HEK293 (cell line): ENCODE data around the gene STRADA.

Experiments used
- CTCF ChIA-PET: fragments of 350-600 bp; formaldehyde crosslinking; extraction: SDS; loops from one replicate; lab custom pipeline; 2021; ENCODE audit warnings: antibody characterized with exemption; lab: Yijun Ruan, JAX
- POLR2A ChIA-PET: fragments of 300-600 bp; formaldehyde crosslinking; extraction: SDS; loops from one replicate; lab custom pipeline; 2020; ENCODE audit warnings: antibody characterized with exemption, inconsistent platforms; lab: Yijun Ruan, JAX
- H3K27ac ChIP-seq: fragments of 200-500 bp; sonication (Bioruptor generic); 2 replicates; pipeline ENCODE4 v1.5.1; 2014; ENCODE audit warnings: low read depth, low read length, control low read depth, inconsistent platforms; ENCODE audit errors: extremely low read depth
- H3K36me3 ChIP-seq, 2 experiments: fragments of 200-500 bp in 1 of 2; sonication (Bioruptor generic) in 1 of 2; 1 replicate in 1 of 2; 2 replicates in 1 of 2; pipeline ENCODE4 v1.5.1; 2014 to 2017; ENCODE audit warnings: inconsistent platforms in 2 of 2, low read length in 2 of 2; ENCODE audit not compliant: control insufficient read depth in 2 of 2, insufficient read depth in 1 of 2
- H3K4me1 ChIP-seq: fragments of 200-500 bp; sonication (Bioruptor generic); 2 replicates; pipeline ENCODE4 v1.5.1; 2014; ENCODE audit warnings: mild to moderate bottlenecking, low read length, inconsistent platforms; ENCODE audit not compliant: control insufficient read depth, insufficient read depth
- H3K4me3 ChIP-seq: 2 replicates; pipeline ENCODE4 v1.5.1; 2011; ENCODE audit warnings: low read depth, mild to moderate bottlenecking, control low read depth, low read length, moderate library complexity
- H3K9me3 ChIP-seq: fragments of 200-500 bp; sonication (Bioruptor generic); 2 replicates; pipeline ENCODE4 v1.5.1; 2014; ENCODE audit warnings: low read depth, low read length, inconsistent platforms; ENCODE audit not compliant: control insufficient read depth, insufficient read depth
- HOXC10 ChIP-seq: sonication (generic); formaldehyde crosslinking; IDR thresholded peaks from 2 replicates; pipeline ENCODE4 v1.8.1; 2023; ENCODE audit warnings: mild to moderate bottlenecking, missing genetic modification reagents
- SALL2 ChIP-seq: fragments of 450-650 bp; formaldehyde crosslinking; IDR thresholded peaks from 2 replicates; pipeline ENCODE4 v1.5.0; 2017; ENCODE audit warnings: missing biosample characterization, mild to moderate bottlenecking, missing genetic modification characterization, borderline replicate concordance
- SETDB1 ChIP-seq: IDR thresholded peaks from one replicate; pipeline ENCODE4 v1.6.1; 2017; ENCODE audit warnings: mild to moderate bottlenecking, low read length, moderate library complexity, mixed read lengths; ENCODE audit not compliant: insufficient read length
- YY1 ChIP-seq: fragments of 450-650 bp; formaldehyde crosslinking; IDR thresholded peaks from 2 replicates; pipeline ENCODE4 v1.5.1; 2018; ENCODE audit warnings: missing biosample characterization, missing genetic modification characterization
- ZBTB17 ChIP-seq: fragments of 450-650 bp; formaldehyde crosslinking; IDR thresholded peaks from 2 replicates; pipeline ENCODE4 v1.5.1; 2016; ENCODE audit warnings: missing biosample characterization, missing genetic modification characterization
- ZBTB20 ChIP-seq: fragments of 450-650 bp; formaldehyde crosslinking; IDR thresholded peaks from 2 replicates; pipeline ENCODE4 v1.5.1; 2016; ENCODE audit warnings: missing biosample characterization, missing genetic modification characterization
- ZBTB48 ChIP-seq: fragments of 450-650 bp; formaldehyde crosslinking; IDR thresholded peaks from 2 replicates; pipeline ENCODE4 v1.5.1; 2016; ENCODE audit warnings: missing biosample characterization, missing genetic modification characterization
- ZEB2 ChIP-seq: fragments of 450-650 bp; formaldehyde crosslinking; IDR thresholded peaks from 2 replicates; pipeline ENCODE4 v1.5.1; 2016; ENCODE audit warnings: missing biosample characterization, missing genetic modification characterization
- ZNF133 ChIP-seq: fragments of 450-650 bp; formaldehyde crosslinking; IDR thresholded peaks from 2 replicates; pipeline ENCODE4 v1.5.1; 2016; ENCODE audit warnings: missing biosample characterization, missing genetic modification characterization
- ZNF366 ChIP-seq: fragments of 450-650 bp; formaldehyde crosslinking; conservative IDR thresholded peaks from 2 replicates; pipeline ENCODE4 v1.5.1; 2016; ENCODE audit warnings: missing biosample characterization, missing genetic modification characterization
- ZNF391 ChIP-seq: fragments of 450-650 bp; formaldehyde crosslinking; IDR thresholded peaks from 2 replicates; pipeline ENCODE4 v1.5.1; 2016; ENCODE audit warnings: low read depth, missing biosample characterization, missing genetic modification characterization, borderline replicate concordance
- ZNF394 ChIP-seq: fragments of 450-650 bp; formaldehyde crosslinking; IDR thresholded peaks from 2 replicates; pipeline ENCODE4 v1.5.1; 2016; ENCODE audit warnings: missing biosample characterization, missing genetic modification characterization, mild to moderate bottlenecking, moderate library complexity, borderline replicate concordance
- ZNF416 ChIP-seq: fragments of 450-650 bp; formaldehyde crosslinking; IDR thresholded peaks from 2 replicates; pipeline ENCODE4 v1.5.1; 2016; ENCODE audit warnings: missing biosample characterization, missing genetic modification characterization
- ZNF423 ChIP-seq: fragments of 450-650 bp; formaldehyde crosslinking; IDR thresholded peaks from 2 replicates; pipeline ENCODE4 v1.5.1; 2016; ENCODE audit warnings: missing biosample characterization, missing genetic modification characterization
- ZNF529 ChIP-seq: fragments of 450-650 bp; formaldehyde crosslinking; IDR thresholded peaks from 2 replicates; pipeline ENCODE4 v1.5.1; 2017; ENCODE audit warnings: missing genetic modification characterization, missing biosample characterization; ENCODE audit not compliant: insufficient replicate concordance
- ZNF558 ChIP-seq: fragments of 450-650 bp; formaldehyde crosslinking; IDR thresholded peaks from 2 replicates; pipeline ENCODE4 v1.5.1; 2016; ENCODE audit warnings: missing biosample characterization, missing genetic modification characterization
- ZNF76 ChIP-seq: fragments of 450-650 bp; formaldehyde crosslinking; IDR thresholded peaks from 2 replicates; pipeline ENCODE4; 2016; ENCODE audit warnings: low read depth, missing biosample characterization, missing genetic modification characterization, borderline replicate concordance
- TF ChIP-seq, protein P1 (sequence below): fragments of 450-650 bp; formaldehyde crosslinking; IDR thresholded peaks from 2 replicates; pipeline ENCODE4 v1.5.1; 2016; ENCODE audit warnings: missing biosample characterization, missing genetic modification characterization
- TF ChIP-seq, protein P2 (sequence below): fragments of 450-650 bp; formaldehyde crosslinking; IDR thresholded peaks from 2 replicates; pipeline ENCODE4 v1.5.1; 2016; ENCODE audit warnings: missing biosample characterization, missing genetic modification characterization
- TF ChIP-seq, protein P3 (sequence below): fragments of 450-650 bp; formaldehyde crosslinking; IDR thresholded peaks from 2 replicates; pipeline ENCODE4 v1.5.1; 2016; ENCODE audit warnings: missing biosample characterization, missing genetic modification characterization

STRADA gene

DNA sequence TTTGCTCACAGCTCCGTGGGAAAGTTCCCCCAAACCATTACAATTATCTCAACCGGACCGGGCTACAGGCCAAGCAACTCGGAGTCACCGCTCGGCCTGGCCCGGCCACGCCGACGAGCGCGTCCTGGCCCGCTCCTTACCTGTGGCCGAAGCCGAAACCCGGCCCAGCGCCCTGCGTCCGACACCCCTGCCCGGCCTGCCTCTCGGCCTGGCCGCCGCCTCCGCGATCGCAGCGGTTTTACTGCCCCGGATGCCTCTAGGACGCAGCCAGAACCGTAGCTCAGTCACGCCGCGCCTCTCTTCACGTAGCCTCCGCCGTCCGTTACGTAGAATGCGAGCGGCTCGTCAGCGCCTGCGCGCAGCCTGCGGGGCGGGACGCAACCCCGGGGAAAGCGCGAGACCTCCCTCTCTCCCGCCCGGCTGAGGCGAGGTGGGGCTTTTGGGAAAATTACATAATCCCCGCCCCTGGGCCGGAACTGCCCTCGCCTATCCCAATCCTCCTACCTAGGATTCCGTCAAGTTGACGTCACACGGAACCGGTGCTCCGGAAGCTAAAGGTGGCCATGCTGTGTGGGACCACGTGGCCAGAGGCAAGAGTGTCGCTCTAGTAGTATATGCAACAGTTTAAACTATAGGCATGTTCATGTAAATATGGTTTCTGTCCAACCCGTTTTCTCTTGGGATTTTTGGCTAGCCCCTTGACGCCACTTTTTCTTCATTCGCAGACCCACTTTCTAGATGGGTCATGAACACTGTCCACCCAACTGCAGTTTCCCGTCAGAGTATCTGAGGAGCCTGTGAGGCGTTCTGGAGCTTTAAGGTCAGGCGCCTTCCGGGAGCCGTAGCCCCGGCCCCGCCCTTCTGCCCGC lies 31.9 kb upstream of the STRADA start, which contains the start of gene CCDC47 (continued):
- peak; percentile 88 for TF ChIP-seq ZBTB17 (tag by site-specific recombination)
- TF ChIP-seq ZNF394 (tag by site-specific recombination): peak; percentile 96
- TF ChIP-seq, protein P1, sequence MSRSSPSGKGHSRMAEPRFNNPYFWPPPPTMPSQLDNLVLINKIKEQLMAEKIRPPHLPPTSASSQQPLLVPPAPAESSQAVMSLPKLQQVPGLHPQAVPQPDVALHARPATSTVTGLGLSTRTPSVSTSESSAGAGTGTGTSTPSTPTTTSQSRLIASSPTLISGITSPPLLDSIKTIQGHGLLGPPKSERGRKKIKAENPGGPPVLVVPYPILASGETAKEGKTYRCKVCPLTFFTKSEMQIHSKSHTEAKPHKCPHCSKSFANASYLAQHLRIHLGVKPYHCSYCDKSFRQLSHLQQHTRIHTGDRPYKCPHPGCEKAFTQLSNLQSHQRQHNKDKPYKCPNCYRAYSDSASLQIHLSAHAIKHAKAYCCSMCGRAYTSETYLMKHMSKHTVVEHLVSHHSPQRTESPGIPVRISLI: no peak
- TF ChIP-seq ZNF416 (tag by site-specific recombination): no peak
- TF ChIP-seq ZNF391: peak; percentile 66; the same call in 1 of the 2 replicates
- TF ChIP-seq, protein P2, sequence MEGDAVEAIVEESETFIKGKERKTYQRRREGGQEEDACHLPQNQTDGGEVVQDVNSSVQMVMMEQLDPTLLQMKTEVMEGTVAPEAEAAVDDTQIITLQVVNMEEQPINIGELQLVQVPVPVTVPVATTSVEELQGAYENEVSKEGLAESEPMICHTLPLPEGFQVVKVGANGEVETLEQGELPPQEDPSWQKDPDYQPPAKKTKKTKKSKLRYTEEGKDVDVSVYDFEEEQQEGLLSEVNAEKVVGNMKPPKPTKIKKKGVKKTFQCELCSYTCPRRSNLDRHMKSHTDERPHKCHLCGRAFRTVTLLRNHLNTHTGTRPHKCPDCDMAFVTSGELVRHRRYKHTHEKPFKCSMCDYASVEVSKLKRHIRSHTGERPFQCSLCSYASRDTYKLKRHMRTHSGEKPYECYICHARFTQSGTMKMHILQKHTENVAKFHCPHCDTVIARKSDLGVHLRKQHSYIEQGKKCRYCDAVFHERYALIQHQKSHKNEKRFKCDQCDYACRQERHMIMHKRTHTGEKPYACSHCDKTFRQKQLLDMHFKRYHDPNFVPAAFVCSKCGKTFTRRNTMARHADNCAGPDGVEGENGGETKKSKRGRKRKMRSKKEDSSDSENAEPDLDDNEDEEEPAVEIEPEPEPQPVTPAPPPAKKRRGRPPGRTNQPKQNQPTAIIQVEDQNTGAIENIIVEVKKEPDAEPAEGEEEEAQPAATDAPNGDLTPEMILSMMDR (tag by site-specific recombination): no peak; the same call in 1 of the 2 replicates
- TF ChIP-seq SALL2 (tag by site-specific recombination): no peak
- peak; percentile 28; the same call in 1 of the 2 replicates for TF ChIP-seq ZNF558 (tag by site-specific recombination)
- no peak for TF ChIP-seq ZNF423 (tag by site-specific recombination)
- TF ChIP-seq SETDB1: no peak
- TF ChIP-seq ZBTB20: peak; percentile 57; the same call in 1 of the 2 replicates
- TF ChIP-seq ZEB2 (tag by site-specific recombination): peak; percentile 97
- TF ChIP-seq ZNF529: no peak
- peak; percentile 88 for TF ChIP-seq ZNF76 (tag by site-specific recombination)

DNA sequence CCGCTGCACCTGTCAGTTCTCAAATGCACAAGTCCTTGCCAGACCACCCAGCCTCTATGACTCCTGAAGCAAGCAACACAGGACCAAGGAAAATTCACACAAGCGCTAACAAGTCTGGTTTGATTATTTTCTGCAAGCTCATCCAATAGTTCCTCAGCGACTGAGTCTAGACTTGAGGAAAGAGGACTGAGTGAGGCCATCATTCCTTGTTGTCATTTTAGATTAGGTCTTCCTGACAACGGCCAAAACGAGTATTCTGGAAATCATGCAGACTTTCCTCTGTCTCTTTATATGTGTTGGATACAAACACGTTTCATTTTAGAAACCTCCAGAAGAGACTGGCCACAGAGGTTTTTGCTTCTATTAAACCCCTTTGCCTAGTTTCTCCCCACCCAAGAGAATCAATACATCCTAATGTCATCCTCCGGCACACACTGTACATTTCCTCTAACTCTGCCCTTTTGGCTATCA lies 31.2 kb upstream of the STRADA start:
- Histone ChIP-seq H3K36me3 (peaks cover 25 to 49% of the 10 kb centered on the region in 2 experiments), H3K4me1 (no peaks in the 10 kb centered on the region; the same call in 1 of the 2 replicates), H3K9me3 (no peaks in the 10 kb centered on the region), H3K4me3 (peak overlapping the region; percentile 80), H3K27ac (peak overlapping the region; percentile 91)
- ChIA-PET CTCF (interaction anchor here (1.0 to 1.3 kb wide), 3 partner anchors 24 to 74 kb away, joined by 3 to 8 read pairs (median 3); no protein-coding TSS in a partner anchor), POLR2A (interaction anchor here (0.6 to 3.8 kb wide), 27 partner anchors 10 to 366 kb away, joined by 3 to 40 read pairs (median 6); partner anchors contain the start of genes DCAF7, MAP3K3, PSMC5 and STRADA)
- TF ChIP-seq, protein P2 (tag by site-specific recombination): no peak
- TF ChIP-seq, protein P3, sequence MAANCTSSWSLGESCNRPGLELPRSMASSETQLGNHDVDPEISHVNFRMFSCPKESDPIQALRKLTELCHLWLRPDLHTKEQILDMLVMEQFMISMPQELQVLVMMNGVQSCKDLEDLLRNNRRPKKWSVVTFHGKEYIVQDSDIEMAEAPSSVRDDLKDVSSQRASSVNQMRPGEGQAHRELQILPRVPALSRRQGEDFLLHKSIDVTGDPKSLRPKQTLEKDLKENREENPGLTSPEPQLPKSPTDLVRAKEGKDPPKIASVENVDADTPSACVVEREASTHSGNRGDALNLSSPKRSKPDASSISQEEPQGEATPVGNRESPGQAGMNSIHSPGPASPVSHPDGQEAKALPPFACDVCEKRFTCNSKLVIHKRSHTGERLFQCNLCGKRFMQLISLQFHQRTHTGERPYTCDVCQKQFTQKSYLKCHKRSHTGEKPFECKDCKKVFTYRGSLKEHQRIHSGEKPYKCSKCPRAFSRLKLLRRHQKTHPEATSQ (tag by site-specific recombination): no peak
- TF ChIP-seq YY1 (tag by site-specific recombination): 0 out of 2 replicates have a peak, but pooled peaks have one; percentile 24
- TF ChIP-seq ZNF366 (tag by site-specific recombination): no peak
- TF ChIP-seq ZNF133 (tag by site-specific recombination): 0 out of 2 replicates have a peak, but pooled peaks have one; percentile 16
- no peak for TF ChIP-seq HOXC10 (CRISPR knock-in tag)
- TF ChIP-seq ZBTB48 (tag by site-specific recombination): no peak
